Kidney (tissue), 14 donors: ENCODE data around the gene BLM. TPM values are rescaled to one million over a fixed set of nuclear protein-coding genes. Genes with fewer than 3 reads are reported as not detected.

ENCODE experiments used
- DNase-seq, 5 donors: peaks; one replicate each; pipeline ENCODE4 v3.0.0-alpha.2; 2013 to 2020
- FAIRE-seq: peaks from 2 replicates; lab custom pipeline; 2012; peaks lifted over from hg19 to GRCh38; lab: Jason Lieb, UNC
- H3K27ac ChIP-seq, 2 donors: one replicate each; pipeline ENCODE4 v1.7.0; 2013; ENCODE audit warnings: low read depth in 2 of 2, low read length in 2 of 2, inconsistent platforms in 1 of 2
- H3K27me3 ChIP-seq: one replicate; pipeline ENCODE4 v1.7.1; 2013; ENCODE audit warnings: low read length, inconsistent platforms; ENCODE audit not compliant: control insufficient read depth, insufficient read depth
- H3K36me3 ChIP-seq, 3 donors: one replicate each; pipeline versions ENCODE4 v1.7.0 to v1.7.1; 2013; ENCODE audit warnings: low read length in 3 of 3, control low read depth in 1 of 3, inconsistent platforms in 1 of 3; ENCODE audit not compliant: insufficient read depth in 3 of 3, control insufficient read depth in 2 of 3
- H3K4me1 ChIP-seq, 3 donors: one replicate each; pipeline versions ENCODE4 v1.7.0 to v1.7.1; 2013; ENCODE audit warnings: low read length in 3 of 3, inconsistent platforms in 1 of 3, low read depth in 1 of 3; ENCODE audit not compliant: control insufficient read depth in 2 of 3, insufficient read depth in 2 of 3
- H3K4me3 ChIP-seq, 3 donors: one replicate each; pipeline versions ENCODE4 v1.7.0 to v1.8.1; 2013; ENCODE audit warnings: low read length in 3 of 3, control low read depth in 1 of 3, inconsistent platforms in 1 of 3
- H3K9ac ChIP-seq, 3 donors: one replicate each; pipeline versions ENCODE4 v1.7.0 to v1.7.1; 2013; ENCODE audit warnings: low read length in 3 of 3, control low read depth in 1 of 3, inconsistent platforms in 1 of 3
- H3K9me3 ChIP-seq, 3 donors: one replicate each; pipeline versions ENCODE4 v1.7.0 to v1.7.1; 2013; ENCODE audit warnings: low read length in 3 of 3, control low read depth in 1 of 3, inconsistent platforms in 1 of 3; ENCODE audit not compliant: control insufficient read depth in 2 of 3, insufficient read depth in 1 of 3
- CTCF ChIP-seq: IDR thresholded peaks from 3 replicates; pipeline ENCODE4 v1.5.1; 2012; ENCODE audit warnings: mild to moderate bottlenecking, moderate library complexity, borderline replicate concordance; ENCODE audit not compliant: insufficient read depth; ENCODE audit errors: extremely low read depth
- intact Hi-C: fragments of 100-400 bp; cut with DNase I; formaldehyde crosslinking; loops from one replicate; pipeline ENCODE4 v1.11.1; 2022
- polyA plus RNA-seq: library from polyadenylated mRNA; stranded (reverse); fragments of 350-450 nt; fragmentation: Illumina TruSeq; extraction: RNeasy Lipid Tissue Mini Kit (QIAGEN cat#74804); gene quantifications from one replicate; pipeline ENCODE4 v1.2.3, GENCODE V29; 2014; ENCODE audit warnings: low read depth, low replicate concordance; ENCODE audit not compliant: insufficient read depth
- total RNA-seq: library from RNA; stranded (reverse); fragmentation: NEBNext Ultra II Directional; extraction: Animal tissue kit (Norgen Biotek cat#: 25700); gene quantifications from one replicate; pipeline ENCODE4 v1.2.1, GENCODE V29; 2021
- donor health status: control.
- donor health status: control.
- donor health status: control.
- donor health status: control.
- donor health status: control.
- donor health status: DM: yes; HTN: yes; CAD: no.
- donor health status: Normal renal cell carcinoma (clear cell type).

Gene BLM
- total and polyA plus RNA-seq, 2 donors from 2014 or later = 1.1 to 2.8 TPM

GRCh38 chr15:90863987-90864386, 146.8 kb downstream of the BLM start:
- FAIRE-seq = no peak
- TF ChIP-seq CTCF = no peak
- Histone ChIP-seq H3K27me3 (no peaks in the 10 kb centered on the region), H3K4me3 (no peak overlapping the region), H3K27ac (no peak overlapping the region), H3K4me1 (peaks cover 0 to 1% (median 0%) of the 10 kb centered on the region in 3 donors), H3K9ac (no peak overlapping the region), H3K36me3 (no peaks in the 10 kb centered on the region), H3K9me3 (no peaks in the 10 kb centered on the region)
- intact Hi-C loops = no loop called here
- no peak for DNase-seq

- no peak for TF ChIP-seq CTCF
- Histone ChIP-seq H3K9me3 (no peaks in the 10 kb centered on the region), H3K4me1 (peaks cover 0 to 4% (median 0%) of the 10 kb centered on the region in 3 donors), H3K27me3 (no peaks in the 10 kb centered on the region), H3K4me3 (no peak overlapping the region), H3K27ac (no peak overlapping the region), H3K9ac (no peak overlapping the region), H3K36me3 (no peaks in the 10 kb centered on the region)
- intact Hi-C loops = no loop called here
- DNase-seq (no peak), FAIRE-seq (no peak)
Measured at GRCh38 chr15:90864507-90864906, 147.4 kb downstream of the BLM start.

DNA sequence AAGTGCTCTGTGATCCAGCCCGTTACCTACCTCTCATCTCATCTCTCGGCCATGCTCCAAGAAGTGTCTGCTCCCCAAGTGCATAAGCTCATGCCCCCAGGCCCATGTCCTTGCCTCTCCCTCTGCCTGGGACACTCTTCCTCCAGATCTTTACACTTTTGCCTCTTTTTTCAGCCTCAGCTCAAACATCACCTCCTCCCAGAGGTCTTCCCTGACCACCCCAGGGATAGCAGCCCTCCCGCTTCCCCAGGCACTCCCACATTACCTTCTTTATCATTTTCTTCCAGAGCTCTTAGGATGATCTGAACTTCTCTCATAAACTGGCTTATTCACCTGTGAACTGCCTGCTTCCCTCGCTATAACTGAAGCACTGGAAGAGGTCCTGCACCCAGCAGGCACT, 148.6 kb downstream of the BLM start:
- intact Hi-C loops = no loop called here
- Histone ChIP-seq H3K4me3 (no peak overlapping the region), H3K9ac (no peak overlapping the region), H3K4me1 (peaks cover 0 to 10% (median 9%) of the 10 kb centered on the region in 3 donors), H3K27ac (no peak overlapping the region), H3K27me3 (no peaks in the 10 kb centered on the region), H3K9me3 (no peaks in the 10 kb centered on the region), H3K36me3 (no peaks in the 10 kb centered on the region)
- DNase-seq (no peak), FAIRE-seq (no peak)
- no peak for TF ChIP-seq CTCF

Other genes with a start within 250 kb of the BLM start
- 49.0 TPM for gene CRTC3, start 187.4 kb upstream of the BLM start, total RNA-seq
- gene CRTC3, start 187.4 kb upstream of the BLM start, polyA plus RNA-seq = 9.2 TPM
- 75.9 TPM for gene FURIN, start 151.2 kb downstream of the BLM start, total RNA-seq
- gene FURIN, start 151.2 kb downstream of the BLM start, polyA plus RNA-seq = 36.4 TPM
- gene FES, start 167.2 kb downstream of the BLM start, total RNA-seq = 33.5 TPM
- 9.3 TPM for gene FES, start 167.2 kb downstream of the BLM start, polyA plus RNA-seq
- 56.3 TPM for gene MAN2A2, start 186.0 kb downstream of the BLM start, total RNA-seq
- 11.4 TPM for gene MAN2A2, start 186.0 kb downstream of the BLM start, polyA plus RNA-seq
- 15.5 TPM for gene HDDC3, start 215.2 kb downstream of the BLM start, total RNA-seq
- 47.3 TPM for gene HDDC3, start 215.2 kb downstream of the BLM start, polyA plus RNA-seq
- 62.8 TPM for gene UNC45A, start 217.9 kb downstream of the BLM start, total RNA-seq
- 48.9 TPM for gene UNC45A, start 217.9 kb downstream of the BLM start, polyA plus RNA-seq
- 11.6 TPM for gene RCCD1, start 237.5 kb downstream of the BLM start, total RNA-seq
- gene RCCD1, start 237.5 kb downstream of the BLM start, polyA plus RNA-seq = 11.6 TPM